GM20431 (cell line): Measurements from ENCODE around the gene DPP3.
"Not testable (repeated sequence)": the region's sequence is repeated elsewhere in the genome, so short reads cannot be mapped to it uniquely, and the experiment has no call there.

ENCODE experiments used
- in situ Hi-C: fragments of 300-500 bp; cut with MseI, MboI; formaldehyde crosslinking; loops from one replicate; pipeline ENCODE4 v1.15.0; 2020; ENCODE audit warnings: low sequenced_read_pairs; ENCODE audit not compliant: unreplicated experiment

DPP3 gene

GRCh38 chr11:66464116-66464515, 16.1 kb upstream of the DPP3 start:
- in situ Hi-C loops, result not testable (repeated sequence)

- in situ Hi-C loops, result no loop called here
Measured at GRCh38 chr11:66464916-66465315, 15.3 kb upstream of the DPP3 start.

- in situ Hi-C loops, result no loop called here
Measured at GRCh38 chr11:66465373-66466224, 14.6 kb upstream of the DPP3 start.

GRCh38 chr11:66466225-66467033, 13.8 kb upstream of the DPP3 start, which contains the start of gene PELI3:
PELI3 (plus strand) TSS chr11:66466905; CDS start chr11:66468129, 1,224 bp downstream.
- in situ Hi-C loops, result no loop called here

GRCh38 chr11:66467034-66467659, 13.1 kb upstream of the DPP3 start:
- in situ Hi-C loops, result no loop called here

- in situ Hi-C loops, result no loop called here
Measured at GRCh38 chr11:66467756-66468155, 12.5 kb upstream of the DPP3 start.

- in situ Hi-C loops, result no loop called here
Measured at GRCh38 chr11:66468691-66469090, 11.5 kb upstream of the DPP3 start.

GRCh38 chr11:66469441-66469840, 10.8 kb upstream of the DPP3 start:
- in situ Hi-C loops, result no loop called here

- in situ Hi-C loops, result no loop called here
Measured at GRCh38 chr11:66470015-66470414, 10.2 kb upstream of the DPP3 start.

- in situ Hi-C loops, result no loop called here
Measured at GRCh38 chr11:66471142-66471541, 9.1 kb upstream of the DPP3 start.

GRCh38 chr11:66472054-66472453, 8.2 kb upstream of the DPP3 start:
- in situ Hi-C loops, result no loop called here

GRCh38 chr11:66473167-66473566, 7.1 kb upstream of the DPP3 start:
- in situ Hi-C loops, result no loop called here

GRCh38 chr11:66473608-66474515, 6.4 kb upstream of the DPP3 start:
- in situ Hi-C loops, result no loop called here

GRCh38 chr11:66475349-66476172, 4.7 kb upstream of the DPP3 start:
- in situ Hi-C loops, result no loop called here

GRCh38 chr11:66476173-66476840, 3.9 kb upstream of the DPP3 start:
- in situ Hi-C loops, result no loop called here

- in situ Hi-C loops, result no loop called here
Measured at GRCh38 chr11:66476841-66477251, 3.4 kb upstream of the DPP3 start.

GRCh38 chr11:66477263-66478201, 2.7 kb upstream of the DPP3 start:
- in situ Hi-C loops, result no loop called here
